T-cell (primary cell): ENCODE results near the gene ARHGEF12. TPM values are rescaled to one million over a fixed set of nuclear protein-coding genes. Genes with fewer than 3 reads are reported as not detected.

Source experiments
- ATAC-seq, 4 experiments: fragments of 200-7000 bp in 3 of 4; fragments of 150-1000 bp in 1 of 4; cut with Tn5 transposase; replicated peaks in 1 of 4; 1 replicate in 3 of 4; 2 replicates in 1 of 4; pipeline ENCODE4 v1.10.0; 2021; ENCODE audit warnings: moderate library complexity in 3 of 4, mild to moderate bottlenecking in 2 of 4, moderate number of reproducible peaks in 1 of 4
- CTCF ChIA-PET, 2 donors: fragments of 300-600 bp; sonication (Branson Sonifier 250); formaldehyde crosslinking; loops; one replicate each; lab custom pipeline; 2022; ENCODE audit warnings: antibody characterized with exemption in 2 of 2; lab: Charles Lee
- POLR2A ChIA-PET, 2 donors: fragments of 300-600 bp; sonication (Branson Sonifier 250); formaldehyde crosslinking; loops; one replicate each; lab custom pipeline; 2022; ENCODE audit warnings: antibody characterized with exemption in 2 of 2; lab: Charles Lee
- DNase-seq, 35 experiments: peaks; one replicate each; pipeline versions ENCODE4 v3.0.0 to v3.0.0-alpha.2; 2013 to 2023
- H3K27ac ChIP-seq: one replicate; pipeline ENCODE4 v1.5.1; 2013; ENCODE audit warnings: low read length
- H3K27me3 ChIP-seq, 2 experiments: replicated peaks in 1 of 2; 1 replicate in 1 of 2; 2 replicates in 1 of 2; pipeline versions ENCODE4 v1.6.1 to v1.7.0; 2013; ENCODE audit warnings: low read length in 1 of 2, mixed read lengths in 1 of 2; ENCODE audit not compliant: control insufficient read depth in 2 of 2, insufficient read depth in 2 of 2; ENCODE audit errors: extremely low read depth in 1 of 2
- H3K36me3 ChIP-seq, 2 donors: 1 replicate in 1 of 2; 2 replicates in 1 of 2; pipeline versions ENCODE4 v1.6.1 to v1.7.0; 2013; ENCODE audit warnings: low read length in 1 of 2; ENCODE audit not compliant: control insufficient read depth in 2 of 2, insufficient read depth in 1 of 2; ENCODE audit errors: extremely low read depth in 1 of 2
- H3K4me1 ChIP-seq, 2 experiments: 1 replicate in 1 of 2; 2 replicates in 1 of 2; pipeline versions ENCODE4 v1.6.1 to v1.7.0; 2013; ENCODE audit warnings: low read length in 2 of 2, mixed read lengths in 1 of 2; ENCODE audit not compliant: insufficient read depth in 2 of 2, control insufficient read depth in 1 of 2; ENCODE audit errors: extremely low read depth in 1 of 2
- H3K4me3 ChIP-seq, 2 donors: 1 replicate in 1 of 2; 2 replicates in 1 of 2; pipeline versions ENCODE4 v1.5.1 to v1.7.0; 2013; ENCODE audit warnings: mild to moderate bottlenecking in 2 of 2, low read length in 1 of 2, moderate library complexity in 1 of 2; ENCODE audit not compliant: control insufficient read depth in 1 of 2; ENCODE audit errors: extremely low read depth in 1 of 2
- H3K9me3 ChIP-seq: 2 replicates; pipeline ENCODE4 v1.7.0; 2013
- H3K27ac Mint-ChIP-seq, 2 donors: one replicate each; pipeline ENCODE4 v1.8.0; 2020 to 2021; ENCODE audit warnings: mild to moderate bottlenecking in 2 of 2, mixed read lengths in 2 of 2
- H3K27me3 Mint-ChIP-seq, 2 donors: one replicate each; pipeline ENCODE4 v1.8.0; 2021 to 2022; ENCODE audit warnings: mixed read lengths in 2 of 2
- H3K36me3 Mint-ChIP-seq: one replicate; pipeline ENCODE4 v1.8.0; 2021; ENCODE audit warnings: mixed read lengths
- H3K4me1 Mint-ChIP-seq, 3 donors: one replicate each; pipeline ENCODE4 v1.8.0; 2020 to 2022; ENCODE audit warnings: mixed read lengths in 3 of 3, mild to moderate bottlenecking in 1 of 3
- H3K4me3 Mint-ChIP-seq, 3 donors: one replicate each; pipeline ENCODE4 v1.8.0; 2020 to 2022; ENCODE audit warnings: mild to moderate bottlenecking in 3 of 3, mixed read lengths in 3 of 3, moderate library complexity in 3 of 3
- H3K9me3 Mint-ChIP-seq, 3 donors: one replicate each; pipeline ENCODE4 v1.8.0; 2020 to 2022; ENCODE audit warnings: mixed read lengths in 3 of 3
- whole genome bisulfite sequencing: methylation state at CpG from one replicate; pipeline ENCODE4 v1.1.5; 2013; ENCODE audit warnings: missing lambda C conversion rate; ENCODE audit not compliant: insufficient coverage; 5-methylcytosine and 5-hydroxymethylcytosine counted together
- total RNA-seq, 35 experiments: library from RNA in 6 of 35; stranded (reverse) in 6 of 35; fragments of 120-200 nt in 1 of 35; gene quantifications; one replicate each; pipeline versions ENCODE4 v1.2.1 to v1.2.4 and lab custom pipeline; 2013 to 2026

The ARHGEF12 gene
- total RNA-seq, 5 donors from 2014 or later (not counting 1 experiment from before 2014, with no cell fraction given) = 4.8 to 12.8 (median 8.0) TPM

- Mint-ChIP-seq H3K27ac (no peak overlapping the region), H3K36me3 (peaks cover 4% of the 10 kb centered on the region), H3K4me1 (no peaks in the 10 kb centered on the region), H3K27me3 (peaks cover 34% of the 10 kb centered on the region in 2 donors), H3K4me3 (no peak overlapping the region), H3K9me3 (peaks cover 4 to 6% (median 5%) of the 10 kb centered on the region in 3 donors)
- ATAC-seq (no peak), DNase-seq (no peak)
- H3K4me3 ChIP-seq = no peak overlapping the region
- no peaks in the 10 kb centered on the region for H3K9me3 ChIP-seq
- no peak overlapping the region for H3K27ac ChIP-seq
- no peaks in the 10 kb centered on the region for H3K4me1 ChIP-seq
- H3K36me3 ChIP-seq = no peaks in the 10 kb centered on the region
- no peaks in the 10 kb centered on the region for H3K27me3 ChIP-seq
- ChIA-PET CTCF (interaction anchor here in 1 of 2 donors (0.6 kb wide), 1 partner anchor 104 kb away, joined by 9 read pairs; no protein-coding TSS in a partner anchor), POLR2A (no interaction called here)
Observed at GRCh38 chr11:120391292-120391691, 55.1 kb downstream of the ARHGEF12 start.

- CTCF ChIA-PET = no interaction called here
- H3K27ac ChIP-seq = no peak overlapping the region
- no peaks in the 10 kb centered on the region for H3K36me3 ChIP-seq
- Mint-ChIP-seq H3K27me3 (peaks cover 34% of the 10 kb centered on the region in 2 donors), H3K9me3 (peaks cover 4 to 6% (median 5%) of the 10 kb centered on the region in 3 donors), H3K27ac (no peak overlapping the region), H3K36me3 (peaks cover 4% of the 10 kb centered on the region), H3K4me1 (no peaks in the 10 kb centered on the region), H3K4me3 (no peak overlapping the region)
- H3K9me3 ChIP-seq = no peaks in the 10 kb centered on the region
- POLR2A ChIA-PET = no interaction called here
- H3K27me3 ChIP-seq = no peaks in the 10 kb centered on the region
- no peaks in the 10 kb centered on the region for H3K4me1 ChIP-seq
- no peak overlapping the region for H3K4me3 ChIP-seq
- ATAC-seq (no peak), DNase-seq (no peak)
- no CpG with 5 or more reads among the region's 1 CpG for WGBS
Observed at GRCh38 chr11:120391854-120392253, 55.6 kb downstream of the ARHGEF12 start.

GRCh38 chr11:120392314-120392713 is 56.1 kb downstream of the ARHGEF12 start:
- H3K9me3 ChIP-seq = no peaks in the 10 kb centered on the region
- no peaks in the 10 kb centered on the region for H3K27me3 ChIP-seq
- H3K36me3 Mint-ChIP-seq = peaks cover 4% of the 10 kb centered on the region
- peaks cover 34% of the 10 kb centered on the region in 2 donors for H3K27me3 Mint-ChIP-seq
- POLR2A ChIA-PET = no interaction called here
- no peak overlapping the region for H3K4me3 ChIP-seq
- CTCF ChIA-PET = no interaction called here
- no peaks in the 10 kb centered on the region for H3K36me3 ChIP-seq
- 97% methylated on average over 4 of the region's 6 CpGs for WGBS
- H3K4me3 Mint-ChIP-seq = no peak overlapping the region
- ATAC-seq = no peak
- no peaks in the 10 kb centered on the region for H3K4me1 ChIP-seq
- no peaks in the 10 kb centered on the region for H3K4me1 Mint-ChIP-seq
- peaks cover 4 to 6% (median 5%) of the 10 kb centered on the region in 3 donors for H3K9me3 Mint-ChIP-seq
- H3K27ac Mint-ChIP-seq = no peak overlapping the region
- no peak overlapping the region for H3K27ac ChIP-seq
- DNase-seq = no peak

DNA sequence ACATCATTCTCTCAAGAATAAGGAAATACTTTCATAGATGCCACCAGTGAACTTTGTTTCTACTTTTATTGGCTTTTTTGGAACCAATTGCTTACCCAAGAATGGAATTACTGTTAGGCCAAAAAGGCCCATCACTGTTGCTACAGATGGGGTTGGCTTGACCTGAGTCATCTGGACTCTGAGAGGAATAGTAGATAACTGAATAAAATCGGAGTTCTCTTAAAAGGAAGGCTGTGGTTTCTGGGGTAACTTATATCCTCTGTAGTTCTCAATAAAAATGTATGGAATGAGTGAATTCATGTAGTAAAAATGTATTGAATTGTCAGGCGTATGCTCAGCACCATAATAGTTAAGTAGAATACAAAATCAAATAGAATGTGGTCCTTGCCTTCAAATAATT is 56.6 kb downstream of the ARHGEF12 start:
- WGBS = no CpG with 5 or more reads among the region's 2 CpGs
- H3K4me3 ChIP-seq = no peak overlapping the region
- CTCF ChIA-PET = no interaction called here
- Mint-ChIP-seq H3K27ac (no peak overlapping the region), H3K4me3 (no peak overlapping the region), H3K27me3 (peaks cover 34% of the 10 kb centered on the region in 2 donors), H3K9me3 (peaks cover 4 to 6% (median 5%) of the 10 kb centered on the region in 3 donors), H3K4me1 (no peaks in the 10 kb centered on the region), H3K36me3 (peaks cover 4% of the 10 kb centered on the region)
- POLR2A ChIA-PET = no interaction called here
- H3K36me3 ChIP-seq = no peaks in the 10 kb centered on the region
- H3K9me3 ChIP-seq = no peaks in the 10 kb centered on the region
- no peaks in the 10 kb centered on the region for H3K27me3 ChIP-seq
- no peaks in the 10 kb centered on the region for H3K4me1 ChIP-seq
- DNase-seq = no peak
- ATAC-seq = no peak
- H3K27ac ChIP-seq = no peak overlapping the region

DNA sequence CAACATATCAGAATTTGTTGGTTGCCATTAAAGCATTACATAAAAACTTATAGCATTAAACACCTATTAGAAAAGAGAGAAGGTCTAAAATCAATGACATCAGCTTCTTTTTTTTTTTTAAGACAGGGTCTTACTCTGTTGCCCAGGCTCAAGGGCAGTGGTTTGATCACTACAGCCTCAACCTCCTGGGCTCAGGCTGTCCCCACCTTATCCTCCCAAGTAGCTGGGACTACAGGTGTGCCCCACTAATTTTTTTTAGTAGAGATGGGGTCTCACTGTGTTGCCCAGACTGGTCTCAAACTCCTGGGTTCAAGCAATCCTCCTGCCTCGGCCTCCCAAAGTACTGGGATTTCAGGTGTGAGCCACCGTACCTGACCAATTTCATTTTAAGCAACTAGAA is 57.9 kb downstream of the ARHGEF12 start:
- DNase-seq = no peak
- ChIA-PET CTCF (no interaction called here), POLR2A (no interaction called here)
- H3K4me1 Mint-ChIP-seq = no peaks in the 10 kb centered on the region
- no CpG with 5 or more reads among the region's 2 CpGs for WGBS
- Histone ChIP-seq H3K27me3 (no peaks in the 10 kb centered on the region), H3K4me1 (no peaks in the 10 kb centered on the region), H3K4me3 (no peak overlapping the region), H3K27ac (no peak overlapping the region), H3K9me3 (no peaks in the 10 kb centered on the region), H3K36me3 (no peaks in the 10 kb centered on the region)
- H3K9me3 Mint-ChIP-seq = peaks cover 4 to 6% (median 5%) of the 10 kb centered on the region in 3 donors
- H3K36me3 Mint-ChIP-seq = peaks cover 4% of the 10 kb centered on the region
- ATAC-seq = no peak
- H3K4me3 Mint-ChIP-seq = no peak overlapping the region
- H3K27me3 Mint-ChIP-seq = peaks cover 30 to 31% of the 10 kb centered on the region in 2 donors
- no peak overlapping the region for H3K27ac Mint-ChIP-seq

GRCh38 chr11:120395778-120396177 is 59.6 kb downstream of the ARHGEF12 start:
- CTCF ChIA-PET = no interaction called here

DNA sequence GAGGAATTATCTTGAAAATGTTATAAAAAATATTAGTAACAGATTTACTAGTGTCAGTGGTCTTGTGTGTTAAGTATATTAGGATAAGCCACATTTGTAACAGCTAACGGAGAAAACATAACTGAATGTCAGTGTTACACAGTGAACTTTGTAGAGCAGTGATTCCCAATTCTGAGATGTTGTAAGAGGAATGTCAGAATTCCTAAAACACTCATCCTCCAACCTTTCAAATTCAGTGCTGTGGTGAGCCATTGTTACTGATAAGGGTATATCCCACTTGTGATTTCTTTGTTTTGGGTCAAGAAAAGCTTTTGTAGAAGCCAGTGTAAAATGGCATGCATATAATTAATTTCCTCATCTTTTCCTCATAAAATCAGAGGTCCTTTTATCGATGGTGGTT is 61.9 kb downstream of the ARHGEF12 start:
- Mint-ChIP-seq H3K4me3 (no peak overlapping the region), H3K36me3 (no peaks in the 10 kb centered on the region), H3K4me1 (peaks cover 0 to 2% (median 0%) of the 10 kb centered on the region in 3 donors), H3K27me3 (peaks cover 12 to 17% of the 10 kb centered on the region in 2 donors), H3K9me3 (peaks cover 0 to 4% (median 0%) of the 10 kb centered on the region in 3 donors), H3K27ac (no peak overlapping the region)
- no peak for ATAC-seq
- no peak overlapping the region for H3K4me3 ChIP-seq
- whole genome bisulfite sequencing = no CpG with 5 or more reads among the region's 2 CpGs
- DNase-seq = no peak
- no peak overlapping the region for H3K27ac ChIP-seq
- no peaks in the 10 kb centered on the region for H3K4me1 ChIP-seq
- ChIA-PET POLR2A (no interaction called here), CTCF (interaction anchor here in 1 of 2 donors (0.5 kb wide), 1 partner anchor 85 kb away, joined by 4 read pairs; no protein-coding TSS in a partner anchor)
- no peaks in the 10 kb centered on the region for H3K9me3 ChIP-seq
- no peaks in the 10 kb centered on the region for H3K36me3 ChIP-seq
- H3K27me3 ChIP-seq = no peaks in the 10 kb centered on the region

More at GRCh38 chr11:120395778-120396177, 59.6 kb downstream of the ARHGEF12 start:
- Mint-ChIP-seq H3K9me3 (peaks cover 0 to 4% (median 0%) of the 10 kb centered on the region in 3 donors), H3K27me3 (peaks cover 20% of the 10 kb centered on the region in 2 donors), H3K4me1 (peaks cover 0 to 2% (median 0%) of the 10 kb centered on the region in 3 donors), H3K27ac (no peak overlapping the region), H3K36me3 (no peaks in the 10 kb centered on the region), H3K4me3 (no peak overlapping the region)
- Histone ChIP-seq H3K27ac (no peak overlapping the region), H3K4me3 (no peak overlapping the region), H3K36me3 (no peaks in the 10 kb centered on the region), H3K9me3 (no peaks in the 10 kb centered on the region), H3K27me3 (no peaks in the 10 kb centered on the region), H3K4me1 (no peaks in the 10 kb centered on the region)
- no peak for DNase-seq
- WGBS = no CpG with 5 or more reads among the region's 3 CpGs
- no peak for ATAC-seq
- POLR2A ChIA-PET = no interaction called here
